NCI-H345 treated with DMSO at 0.1 percent for 48 hours (cell line): ENCODE measurements around the gene SMIM45.

Source experiments
- DNase-seq: peaks from one replicate; lab custom pipeline; 2025; ENCODE audit not compliant: unreplicated experiment; lab: John Stamatoyannopoulos, UW

The SMIM45 gene

DNA sequence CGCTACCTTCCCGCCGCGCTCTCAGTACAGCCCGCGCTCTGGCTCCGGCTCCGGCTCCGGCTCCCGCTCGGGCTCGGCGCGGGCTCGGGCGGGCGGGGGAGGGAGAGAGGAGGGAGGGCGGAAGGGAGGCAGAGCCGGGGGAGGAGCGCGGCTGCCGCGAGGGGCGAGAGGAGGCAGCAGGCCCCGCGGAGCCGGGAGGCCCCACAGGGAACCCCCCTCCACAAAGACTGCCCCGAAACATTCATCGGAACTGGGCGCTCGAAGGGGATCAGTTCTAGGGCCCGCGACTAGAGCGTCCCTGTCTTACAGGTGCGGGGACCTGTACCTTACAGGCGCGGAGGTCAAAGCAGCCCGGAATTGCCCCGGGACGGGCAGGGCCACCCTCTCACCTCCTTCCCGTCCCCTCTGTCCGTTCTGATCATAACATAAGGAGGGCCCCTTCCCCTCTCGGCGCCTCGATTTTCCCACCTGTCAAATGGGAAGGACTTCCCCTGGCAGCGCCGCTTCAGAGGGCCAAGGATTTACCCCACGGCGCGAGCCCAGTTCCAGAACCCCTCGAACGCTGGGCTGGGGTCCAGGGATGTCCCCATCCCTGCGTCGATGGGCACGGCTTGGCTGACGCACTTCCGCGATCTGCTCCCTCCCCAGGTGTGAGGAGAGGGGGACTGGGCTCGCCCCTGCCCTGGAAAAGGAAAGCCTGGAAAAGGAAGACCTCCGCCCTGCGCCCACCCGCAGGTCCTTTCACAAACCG, 36.7 kb upstream of the SMIM45 start, which contains the start of gene SHISA8:
TSS of gene SHISA8 (minus strand) at position 40 of the 751 bp plus-strand sequence. CDS start 407 bp downstream, outside the sequence.
- no peak for DNase-seq

- no peak for DNase-seq
These were observed 36.0 kb upstream of the SMIM45 start for GRCh38 chr22:41915786-41916493.

DNA sequence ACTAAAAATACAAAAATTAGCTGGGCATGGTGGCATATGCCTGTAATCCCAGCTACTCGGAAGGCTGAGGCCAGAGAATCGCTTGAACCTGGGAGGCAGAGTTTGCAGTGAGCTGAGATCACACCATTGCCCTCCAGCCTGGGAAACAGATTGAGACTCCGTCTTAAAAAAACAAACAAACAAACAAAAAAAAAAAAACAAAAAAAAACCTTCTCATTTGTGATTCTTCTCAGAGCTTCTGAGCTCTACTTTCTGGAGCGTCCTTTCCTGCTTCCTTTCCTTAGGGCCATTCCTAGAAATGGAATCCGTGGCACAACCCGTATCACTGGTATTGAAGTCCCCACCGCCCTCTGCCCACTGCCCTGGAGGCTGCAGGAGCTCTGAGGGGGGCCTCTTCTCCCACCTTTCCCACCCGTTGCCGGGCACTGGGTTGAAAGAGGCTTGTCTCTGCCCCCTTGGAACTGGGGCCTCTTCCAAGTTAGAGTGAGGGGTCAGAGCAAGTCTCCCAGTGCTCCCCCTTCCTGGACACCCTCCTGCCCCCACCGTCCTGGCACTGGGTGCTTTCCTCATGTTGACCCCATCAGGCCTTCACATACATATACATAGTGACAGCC, 35.1 kb upstream of the SMIM45 start:
- DNase-seq = no peak

- no peak for DNase-seq
These were observed 34.5 kb upstream of the SMIM45 start for GRCh38 chr22:41917375-41917902.

DNA sequence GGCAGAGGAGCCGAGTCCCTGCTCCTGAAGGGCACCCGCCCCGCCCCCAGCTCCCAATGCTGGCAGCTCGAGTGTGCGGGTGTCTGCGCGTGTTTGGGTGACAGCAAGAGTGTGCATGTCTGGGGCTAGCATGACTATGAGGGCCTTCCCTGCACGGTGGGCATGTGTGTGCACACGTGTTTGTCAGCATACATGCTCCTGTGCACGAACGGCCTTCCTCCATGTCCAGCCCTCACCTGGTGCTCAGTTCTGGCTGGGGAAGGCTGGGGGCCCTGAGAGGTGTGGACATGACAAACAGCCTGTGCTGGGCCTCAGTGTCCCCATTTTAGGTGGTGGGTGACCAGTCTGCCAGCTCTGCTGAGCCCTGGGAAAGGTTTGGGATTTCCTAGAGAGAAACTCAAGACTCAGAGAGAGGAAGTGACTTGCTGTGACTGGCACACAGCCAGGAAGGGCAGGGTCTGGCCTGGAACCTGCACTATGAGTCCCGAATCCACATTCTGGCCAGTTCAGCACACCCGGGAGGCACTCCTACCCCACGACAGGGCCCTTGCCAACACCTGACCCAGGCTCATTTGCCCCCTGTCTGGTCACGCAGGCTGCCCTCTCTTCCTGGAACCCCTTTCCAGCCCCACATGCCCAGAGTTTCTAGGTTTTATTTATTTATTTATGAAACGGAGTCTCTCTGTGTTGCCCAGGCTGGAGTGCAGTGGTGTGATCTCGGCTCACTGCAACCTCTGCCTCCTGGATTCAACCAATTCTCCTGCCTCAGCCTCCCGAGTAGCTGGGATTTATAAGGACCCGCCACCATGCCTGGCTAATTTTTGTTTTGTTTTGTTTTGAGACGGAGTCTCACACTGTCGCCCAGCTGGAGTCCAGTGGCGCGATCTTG, 33.8 kb upstream of the SMIM45 start:
- no peak for DNase-seq

DNA sequence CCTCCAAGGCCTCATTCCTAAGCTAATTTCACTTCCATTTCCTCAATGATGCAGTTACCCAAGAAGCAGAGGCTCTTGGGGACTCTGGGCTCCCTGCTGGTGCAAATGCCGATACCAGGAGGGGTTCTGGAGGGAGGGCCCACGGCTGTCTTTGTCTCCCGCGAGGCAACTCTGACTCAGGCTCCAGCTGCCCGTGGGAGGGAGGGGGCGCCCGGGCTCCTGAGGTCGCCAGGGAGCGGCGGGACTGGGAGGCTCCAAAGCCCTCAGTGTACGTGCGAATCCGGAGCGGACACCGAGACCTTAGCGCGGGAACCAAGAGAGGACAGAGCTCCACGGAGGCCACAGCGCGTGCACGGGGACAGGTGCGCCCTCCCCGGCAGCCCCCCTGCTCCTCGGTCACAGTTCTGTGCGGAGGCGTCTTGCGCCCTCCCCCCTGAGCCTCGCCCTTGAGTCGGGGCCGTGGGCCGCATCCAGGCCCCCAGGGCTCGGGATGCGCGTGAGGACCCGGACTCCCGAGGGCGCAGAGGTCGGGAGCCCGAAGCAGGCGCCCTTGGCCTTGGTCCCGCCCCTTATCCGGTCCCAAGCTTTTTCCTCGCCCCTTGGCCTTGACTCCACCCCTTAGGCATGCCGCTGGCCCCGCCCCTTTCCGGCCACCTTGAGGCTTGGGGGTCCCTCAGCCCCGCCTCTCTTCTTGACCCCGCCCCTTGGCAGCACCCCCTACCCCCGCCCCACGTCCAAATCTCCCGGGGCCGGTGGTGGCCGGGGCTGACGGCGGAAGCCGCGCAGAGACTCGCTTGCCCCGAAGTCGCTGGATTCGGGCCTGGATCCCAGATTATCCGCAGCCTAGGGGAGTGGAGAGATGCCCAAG, 32.4 kb upstream of the SMIM45 start:
- DNase-seq = no peak

- DNase-seq = no peak
These were observed 31.5 kb upstream of the SMIM45 start for GRCh38 chr22:41920271-41920976.

GRCh38 chr22:41922328-41922727, 29.6 kb upstream of the SMIM45 start:
- DNase-seq = no peak

DNA sequence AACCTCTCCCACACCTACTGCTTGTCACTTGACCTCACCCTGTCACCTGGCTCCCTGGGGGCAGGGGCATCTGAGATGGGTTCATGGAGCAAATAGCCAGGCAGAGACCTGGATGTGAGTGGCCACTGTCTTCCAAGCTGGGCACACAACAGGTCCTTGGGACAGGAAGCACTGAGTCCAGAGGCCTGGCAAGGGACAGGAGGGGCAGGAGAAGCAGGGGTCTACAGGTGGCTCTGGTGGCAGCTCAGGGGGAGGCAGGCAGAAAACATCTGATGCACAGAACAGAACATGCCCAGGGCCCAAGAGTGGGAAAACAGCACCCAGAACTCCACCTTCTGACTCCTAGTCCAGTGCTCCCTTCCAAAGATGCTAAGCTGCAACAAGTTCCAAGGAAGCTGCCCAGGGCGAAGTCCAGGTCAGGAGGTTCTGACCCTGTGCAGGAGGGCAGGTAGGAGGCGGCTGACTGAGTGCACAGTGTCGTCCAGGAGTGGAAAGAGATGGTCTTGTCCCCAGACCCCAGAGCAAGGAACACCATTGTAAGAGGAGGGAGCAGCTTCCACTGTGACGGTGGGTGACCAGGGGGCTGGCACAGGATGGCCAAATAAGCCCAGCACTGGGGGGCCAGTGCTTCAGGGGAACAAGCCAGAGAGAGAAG, 28.9 kb upstream of the SMIM45 start:
- no peak for DNase-seq

- DNase-seq = no peak
These were observed 28.2 kb upstream of the SMIM45 start for GRCh38 chr22:41923595-41924276.

- no peak for DNase-seq
These were observed 26.0 kb upstream of the SMIM45 start for GRCh38 chr22:41925783-41926460.

GRCh38 chr22:41927813-41928212, 24.1 kb upstream of the SMIM45 start:
- no peak for DNase-seq

- no peak for DNase-seq
These were observed 23.1 kb upstream of the SMIM45 start for GRCh38 chr22:41928593-41929417.

DNA sequence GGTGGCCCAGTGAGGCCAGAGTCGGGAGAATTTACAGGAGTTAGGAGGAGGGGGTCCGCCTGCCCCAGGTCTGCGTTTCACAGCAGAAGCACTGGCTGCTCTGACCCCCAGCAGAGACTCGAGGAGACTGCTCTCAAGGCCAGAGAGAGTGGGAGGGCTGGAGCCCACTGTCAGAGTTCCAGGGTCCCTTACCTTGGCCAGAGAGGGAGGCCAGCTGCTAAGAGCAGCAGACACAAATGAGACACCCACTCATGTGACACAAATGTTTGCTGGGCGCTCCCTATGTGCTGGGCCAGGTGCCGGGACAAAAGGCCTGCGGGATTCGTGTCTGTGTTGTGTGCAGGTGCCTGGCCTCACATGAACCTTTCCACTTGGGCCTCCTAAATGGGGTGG, 22.5 kb upstream of the SMIM45 start:
- DNase-seq = no peak

- DNase-seq = no peak
These were observed 20.2 kb upstream of the SMIM45 start for GRCh38 chr22:41931701-41932269.

DNA sequence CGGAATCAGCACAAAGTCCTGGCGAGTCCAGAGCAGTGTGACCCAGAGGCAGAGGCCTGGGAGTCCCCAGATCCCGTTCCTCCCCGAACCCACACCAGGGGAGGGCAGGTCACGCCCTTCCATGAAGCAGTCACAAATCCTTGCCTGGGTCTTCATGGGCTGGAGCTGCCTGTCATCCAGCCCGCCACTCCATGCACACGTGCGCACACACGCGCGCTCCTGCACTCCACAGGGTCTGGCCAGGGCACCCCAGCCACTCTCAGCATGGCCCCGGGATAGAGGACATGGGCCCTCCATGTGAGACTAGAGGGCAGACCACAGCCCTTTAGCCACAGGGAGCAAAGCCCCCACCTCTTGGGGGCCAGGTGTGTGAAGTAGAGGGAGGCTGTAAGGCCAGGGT, 19.6 kb upstream of the SMIM45 start:
- no peak for DNase-seq
